M059J (cell line): ENCODE measurements around the gene PIBF1. TPM values are rescaled to one million over a fixed set of nuclear protein-coding genes. Genes with fewer than 3 reads are reported as not detected.
A peak's percentile ranks its signal among the peaks of the same experiment; 100 is the strongest.

ENCODE experiments used
- DNase-seq: peaks from one replicate; pipeline ENCODE4 v3.0.0-alpha.2; 2012; ENCODE audit warnings: low read depth
- total RNA-seq: library from RNA; depleted of rRNA; stranded (reverse); fragments of >200 nt; shearing (Covaris generic); gene quantifications from 2 replicates; pipeline ENCODE4 v1.2.3, GENCODE V29; 2014; rRNA removed

Gene PIBF1
- total RNA-seq, 1 experiment from 2014 or later: 11.6 TPM

DNA sequence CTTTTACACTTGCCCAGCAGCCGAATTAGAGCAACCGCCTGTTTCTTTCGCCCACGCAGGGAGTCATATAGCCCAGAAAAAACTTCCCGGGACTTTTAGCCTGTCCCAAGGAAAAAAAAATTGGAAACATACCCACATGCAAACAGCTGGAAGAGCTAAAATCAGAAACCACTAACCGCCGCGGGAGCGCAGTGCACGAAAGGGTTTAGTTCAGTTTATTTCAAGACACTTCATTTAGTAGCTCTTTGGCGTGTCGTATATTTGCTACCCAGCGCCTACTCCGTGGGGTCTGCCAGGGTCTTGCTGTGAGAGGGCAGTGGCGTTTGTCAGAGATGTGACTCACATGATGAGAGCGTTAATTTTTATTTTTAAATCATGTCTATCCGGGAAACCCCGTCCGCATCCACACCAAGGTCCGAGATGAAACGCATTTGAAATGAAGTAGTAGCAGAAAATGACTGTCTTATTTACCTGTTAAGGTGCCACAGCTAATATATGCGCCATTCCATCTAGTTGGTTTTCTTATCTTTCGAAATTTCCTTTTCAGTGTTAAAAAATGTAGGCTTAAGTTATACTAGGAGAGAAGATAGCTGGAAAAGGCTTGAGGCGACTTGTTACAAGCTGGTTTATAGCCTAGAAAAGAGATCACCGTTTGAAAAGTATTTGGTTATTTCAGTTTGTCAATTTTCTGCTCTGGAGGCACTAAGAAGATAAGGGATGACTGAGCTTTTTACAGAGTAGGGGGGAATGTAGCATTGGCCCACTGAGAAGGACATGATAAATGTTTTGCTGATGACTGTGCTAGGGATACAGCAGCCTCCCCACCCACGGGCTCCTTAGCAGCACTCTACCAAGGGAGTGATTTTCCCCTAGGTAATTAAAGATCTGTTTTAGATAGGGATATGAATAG lies 278.6 kb downstream of the PIBF1 start:
- DNase-seq: peak; percentile 50

DNA sequence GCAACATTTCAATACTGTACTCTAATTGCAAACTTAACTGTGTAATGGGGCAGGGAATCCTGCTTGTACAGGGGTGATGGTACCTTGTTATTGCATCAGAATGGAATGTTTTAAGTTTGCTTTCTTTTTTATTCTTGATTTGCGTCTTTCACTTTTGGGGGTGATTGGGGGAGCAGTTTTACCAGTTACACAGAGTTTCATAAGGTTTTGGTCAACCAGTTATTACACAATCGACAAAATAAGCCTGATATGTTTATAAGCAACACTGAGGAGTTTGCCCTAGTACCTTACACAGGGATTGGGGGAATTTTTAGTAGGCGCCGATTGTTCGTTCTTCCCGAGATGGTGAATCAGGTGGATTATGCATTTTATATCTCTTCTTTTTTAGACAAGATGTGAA lies 279.5 kb downstream of the PIBF1 start:
- no peak for DNase-seq

DNA sequence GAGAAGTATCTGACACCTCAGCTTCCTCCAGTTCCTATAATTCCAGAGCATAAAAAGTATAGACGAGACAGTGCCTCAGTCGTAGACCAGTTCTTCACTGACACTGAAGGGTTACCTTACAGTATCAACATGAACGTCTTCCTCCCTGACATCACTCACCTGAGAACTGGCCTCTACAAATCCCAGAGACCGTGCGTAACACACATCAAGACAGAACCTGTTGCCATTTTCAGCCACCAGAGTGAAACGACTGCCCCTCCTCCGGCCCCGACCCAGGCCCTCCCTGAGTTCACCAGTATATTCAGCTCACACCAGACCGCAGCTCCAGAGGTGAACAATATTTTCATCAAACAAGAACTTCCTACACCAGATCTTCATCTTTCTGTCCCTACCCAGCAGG lies 279.9 kb downstream of the PIBF1 start:
- DNase-seq: no peak

DNA sequence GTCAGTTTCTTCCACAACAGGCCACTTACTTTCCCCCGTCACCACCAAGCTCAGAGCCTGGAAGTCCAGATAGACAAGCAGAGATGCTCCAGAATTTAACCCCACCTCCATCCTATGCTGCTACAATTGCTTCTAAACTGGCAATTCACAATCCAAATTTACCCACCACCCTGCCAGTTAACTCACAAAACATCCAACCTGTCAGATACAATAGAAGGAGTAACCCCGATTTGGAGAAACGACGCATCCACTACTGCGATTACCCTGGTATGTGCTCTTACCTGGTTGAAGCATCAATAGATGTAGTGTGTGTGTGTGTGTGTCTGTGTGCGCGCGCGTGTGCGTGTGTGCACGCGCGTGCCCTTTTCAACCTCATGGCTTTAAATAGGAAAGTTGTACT lies 280.5 kb downstream of the PIBF1 start:
- no peak for DNase-seq

DNA sequence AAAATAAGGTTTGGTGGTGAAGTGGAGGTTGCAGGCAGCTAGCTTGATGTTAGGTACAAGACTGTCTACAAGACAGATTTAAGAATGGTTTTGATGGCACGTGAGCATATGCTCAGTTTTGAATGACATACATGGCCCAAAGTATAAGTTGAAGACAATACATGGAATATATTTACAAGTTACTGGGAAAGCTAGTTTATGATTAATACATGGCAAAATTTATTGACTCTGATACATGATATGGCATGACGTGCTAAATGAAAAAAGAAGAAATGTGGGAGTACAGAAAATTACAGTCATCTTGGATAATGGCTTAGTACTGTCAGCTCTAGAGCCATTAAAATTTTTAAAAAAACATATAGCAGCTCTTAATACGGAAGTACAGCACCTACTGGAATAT lies 281.2 kb downstream of the PIBF1 start:
- DNase-seq: no peak

GRCh38 chr13:73065036-73065435 lies 283.1 kb downstream of the PIBF1 start:
- DNase-seq: peak; percentile 18

DNA sequence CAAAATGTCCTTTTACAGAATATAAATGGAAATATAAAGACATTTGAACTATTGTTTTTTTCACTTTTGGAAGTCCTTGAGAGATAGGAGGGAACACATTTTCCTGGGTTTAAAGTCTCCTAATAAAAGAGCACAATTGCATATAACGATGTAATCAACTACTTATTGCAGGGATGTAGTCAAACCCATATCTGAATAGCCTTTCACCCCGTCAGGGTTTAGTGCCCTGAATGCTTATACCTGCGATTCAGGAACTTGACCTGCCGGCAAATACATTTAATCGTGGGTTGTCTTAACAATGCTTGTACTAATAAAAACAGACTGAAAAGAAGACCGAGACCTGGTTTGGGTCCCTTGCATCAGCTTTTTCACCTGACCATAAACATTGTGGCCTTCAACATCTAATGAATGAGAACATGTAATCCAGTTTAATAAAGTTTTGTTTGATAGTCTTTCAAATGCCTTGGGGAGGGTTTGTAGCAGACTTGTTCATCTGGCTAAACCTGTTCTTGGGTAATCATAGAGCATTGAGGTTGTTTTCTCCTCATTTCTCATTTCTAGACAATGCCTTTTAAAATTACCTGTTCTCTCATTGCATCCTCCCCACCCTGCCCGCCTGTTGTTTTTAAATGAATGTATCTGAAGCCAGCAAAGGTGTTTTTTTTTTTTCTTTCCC lies 283.9 kb downstream of the PIBF1 start:
- no peak for DNase-seq

Other genes starting within 250 kb of the PIBF1 start
- 31.3 and 37.4 TPM in 2 replicates for gene MZT1, start 54.5 kb upstream of the PIBF1 start, total RNA-seq
- gene BORA, start 54.2 kb upstream of the PIBF1 start, total RNA-seq: 32.4 and 41.1 TPM in 2 replicates
- gene DIS3, start 233 bp upstream of the PIBF1 start, total RNA-seq: 22.3 and 33.3 TPM in 2 replicates